Lower leg skin (tissue), 3 donors: ENCODE results near the gene RALY.

Experiments
- CTCF ChIP-seq, 3 donors: fragments of 450-650 bp; IDR thresholded peaks; one replicate each; pipeline ENCODE4 v1.5.1; 2016; ENCODE audit warnings: antibody characterized with exemption in 3 of 3, mild to moderate bottlenecking in 3 of 3, moderate library complexity in 2 of 3
- POLR2A ChIP-seq, 2 donors: fragments of 450-650 bp; IDR thresholded peaks; one replicate each; pipeline ENCODE4 v1.6.1; 2016 to 2017; ENCODE audit warnings: antibody characterized with exemption in 2 of 2, mild to moderate bottlenecking in 1 of 2, moderate library complexity in 1 of 2

DNA sequence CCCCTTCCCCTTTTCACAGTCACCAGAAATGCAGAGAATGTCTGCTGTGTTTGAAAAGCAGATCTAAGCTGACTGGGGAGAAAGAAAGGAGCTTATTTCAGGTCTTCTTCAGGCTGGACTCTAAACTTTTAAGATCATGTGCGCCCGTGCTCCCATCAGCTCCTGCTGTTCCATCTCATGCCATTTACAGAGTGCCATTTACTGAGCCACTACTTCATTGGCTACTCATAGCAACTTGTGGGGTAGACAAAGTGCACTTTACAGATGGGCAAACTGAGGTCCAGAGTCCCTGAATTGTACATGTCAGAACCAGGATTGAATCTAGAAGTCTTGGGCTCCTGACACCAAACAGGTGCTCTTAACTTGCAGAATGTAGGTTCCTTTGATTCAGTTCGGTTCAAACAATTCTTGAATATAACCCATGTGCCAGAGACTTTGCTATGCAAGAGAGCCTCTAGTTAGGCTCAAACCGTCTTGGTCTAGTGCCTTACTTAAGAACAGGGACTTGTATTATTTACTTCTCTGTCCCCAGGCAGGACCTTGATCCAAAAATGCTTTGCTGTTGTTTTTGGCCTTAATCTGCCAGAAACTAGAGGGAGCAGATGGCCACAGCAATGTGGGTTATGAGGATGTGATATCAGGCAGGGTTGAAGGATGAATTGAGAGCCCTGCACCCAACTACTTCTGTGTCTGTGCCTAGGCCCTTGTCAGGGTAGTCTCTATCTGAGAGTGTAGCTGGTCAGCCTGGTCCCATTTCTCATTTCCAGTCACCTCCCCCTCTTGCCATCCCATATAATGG is 56.4 kb downstream of the RALY start:
- TF ChIP-seq CTCF (IDR thresholded peaks at IDR 0.05): no peak
- TF ChIP-seq POLR2A (IDR thresholded peaks at IDR 0.05): no peak
